Measurements from ENCODE around the gene SRGAP1. TPM values are rescaled to one million over a fixed set of nuclear protein-coding genes. Genes with fewer than 3 reads are reported as not detected.

The SRGAP1 gene
- total RNA-seq, 1 donor = 26.1 TPM

GRCh38 chr12:63885401-63885800 is 40.9 kb downstream of the SRGAP1 start:
- DNase-seq (ENCODE audit: insufficient read length, low spot score, missing footprints) = no peak
- Histone ChIP-seq H3K27ac (ENCODE audit: low read depth, low read length) (no peak overlapping the region), H3K4me2 (ENCODE audit: insufficient read depth, low read length) (no peak overlapping the region), H3K4me3 (ENCODE audit: insufficient read depth, low read length) (no peak overlapping the region), H3K79me2 (ENCODE audit: insufficient read depth, low read length) (peaks cover 88% of the 10 kb centered on the region), H3K9me3 (ENCODE audit: low read depth, low read length) (no peaks in the 10 kb centered on the region), H4K20me1 (ENCODE audit: insufficient read depth, low read length) (peaks cover 13% of the 10 kb centered on the region), H3K4me1 (ENCODE audit: insufficient read depth, low read length) (peaks cover 12% of the 10 kb centered on the region), H2AFZ (ENCODE audit: low read length) (no peak overlapping the region), H3K27me3 (ENCODE audit: insufficient read depth, low read length) (no peaks in the 10 kb centered on the region), H3K36me3 (ENCODE audit: insufficient read depth, low read length) (no peaks in the 10 kb centered on the region)
- no peak for TF ChIP-seq CTCF (IDR thresholded peaks at IDR 0.05; ENCODE audit: extremely low read depth, low read depth, low read length)

- Histone ChIP-seq H3K36me3 (ENCODE audit: insufficient read depth, low read length) (no peaks in the 10 kb centered on the region), H3K9me3 (ENCODE audit: low read depth, low read length) (no peaks in the 10 kb centered on the region), H3K4me2 (ENCODE audit: insufficient read depth, low read length) (peak overlapping the region; percentile 28), H3K4me1 (ENCODE audit: insufficient read depth, low read length) (peaks cover 12% of the 10 kb centered on the region), H3K79me2 (ENCODE audit: insufficient read depth, low read length) (peaks cover 96% of the 10 kb centered on the region), H4K20me1 (ENCODE audit: insufficient read depth, low read length) (peaks cover 24% of the 10 kb centered on the region), H2AFZ (ENCODE audit: low read length) (no peak overlapping the region), H3K4me3 (ENCODE audit: insufficient read depth, low read length) (no peak overlapping the region), H3K27ac (ENCODE audit: low read depth, low read length) (peak overlapping the region; percentile 32), H3K27me3 (ENCODE audit: insufficient read depth, low read length) (no peaks in the 10 kb centered on the region)
- no peak for TF ChIP-seq CTCF (IDR thresholded peaks at IDR 0.05; ENCODE audit: extremely low read depth, low read depth, low read length)
- peak; percentile 47 for DNase-seq (ENCODE audit: insufficient read length, low spot score, missing footprints)
Measured at GRCh38 chr12:63888908-63889635, 44.6 kb downstream of the SRGAP1 start.

- Histone ChIP-seq H3K9me3 (ENCODE audit: low read depth, low read length) (no peaks in the 10 kb centered on the region), H3K4me2 (ENCODE audit: insufficient read depth, low read length) (peak overlapping the region; percentile 28), H2AFZ (ENCODE audit: low read length) (no peak overlapping the region), H4K20me1 (ENCODE audit: insufficient read depth, low read length) (peaks cover 24% of the 10 kb centered on the region), H3K36me3 (ENCODE audit: insufficient read depth, low read length) (no peaks in the 10 kb centered on the region), H3K4me3 (ENCODE audit: insufficient read depth, low read length) (no peak overlapping the region), H3K27ac (ENCODE audit: low read depth, low read length) (peak overlapping the region; percentile 32), H3K27me3 (ENCODE audit: insufficient read depth, low read length) (no peaks in the 10 kb centered on the region), H3K4me1 (ENCODE audit: insufficient read depth, low read length) (peaks cover 12% of the 10 kb centered on the region), H3K79me2 (ENCODE audit: insufficient read depth, low read length) (peaks cover 96% of the 10 kb centered on the region)
- TF ChIP-seq CTCF (IDR thresholded peaks at IDR 0.05; ENCODE audit: extremely low read depth, low read depth, low read length) = no peak
- DNase-seq (ENCODE audit: insufficient read length, low spot score, missing footprints) = peak; percentile 25
Measured at GRCh38 chr12:63889721-63890509, 45.4 kb downstream of the SRGAP1 start.

- peaks cover 12% of the 10 kb centered on the region for H3K4me1 ChIP-seq (ENCODE audit: insufficient read depth, low read length)
- no peak overlapping the region for H2AFZ ChIP-seq (ENCODE audit: low read length)
- no peak for TF ChIP-seq CTCF (IDR thresholded peaks at IDR 0.05; ENCODE audit: extremely low read depth, low read depth, low read length)
- no peaks in the 10 kb centered on the region for H3K36me3 ChIP-seq (ENCODE audit: insufficient read depth, low read length)
- H3K27ac ChIP-seq (ENCODE audit: low read depth, low read length) = no peak overlapping the region
- H3K4me2 ChIP-seq (ENCODE audit: insufficient read depth, low read length) = no peak overlapping the region
- H4K20me1 ChIP-seq (ENCODE audit: insufficient read depth, low read length) = peaks cover 28% of the 10 kb centered on the region
- no peaks in the 10 kb centered on the region for H3K27me3 ChIP-seq (ENCODE audit: insufficient read depth, low read length)
- H3K79me2 ChIP-seq (ENCODE audit: insufficient read depth, low read length) = peaks cover 98% of the 10 kb centered on the region
- no peak for DNase-seq (ENCODE audit: insufficient read length, low spot score, missing footprints)
- no peak overlapping the region for H3K4me3 ChIP-seq (ENCODE audit: insufficient read depth, low read length)
- no peaks in the 10 kb centered on the region for H3K9me3 ChIP-seq (ENCODE audit: low read depth, low read length)
Measured at GRCh38 chr12:63893170-63893569, 48.7 kb downstream of the SRGAP1 start.
